T-helper 17 cell (primary cell): Measurements from ENCODE around the gene KLHL22. TPM values are rescaled to one million over a fixed set of nuclear protein-coding genes. Genes with fewer than 3 reads are reported as not detected.
"Not testable (repeated sequence)": the region's sequence is repeated elsewhere in the genome, so short reads cannot be mapped to it uniquely, and the experiment has no call there.

Source experiments
- ATAC-seq: fragments of 150-1000 bp; cut with Tn5 transposase; 2 replicates; pipeline ENCODE4 v1.10.0; 2021; ENCODE audit warnings: mild to moderate bottlenecking, moderate library complexity
- DNase-seq, 3 donors: peaks; one replicate each; pipeline versions ENCODE4 v3.0.0 to v3.0.0-alpha.2; 2020 to 2021
- H3K9me3 ChIP-seq: one replicate; pipeline ENCODE4 v1.7.0; 2013; ENCODE audit warnings: low read length, mild to moderate bottlenecking; ENCODE audit not compliant: control insufficient read depth, poor library complexity, severe bottlenecking
- H3K27ac Mint-ChIP-seq: one replicate; pipeline ENCODE4 v1.8.0; 2022; ENCODE audit warnings: mild to moderate bottlenecking, moderate library complexity, mixed read lengths
- H3K27me3 Mint-ChIP-seq: one replicate; pipeline ENCODE4 v1.8.0; 2022; ENCODE audit warnings: mixed read lengths
- H3K36me3 Mint-ChIP-seq: one replicate; pipeline ENCODE4 v1.8.0; 2022; ENCODE audit warnings: low read depth, mixed read lengths
- H3K4me1 Mint-ChIP-seq: one replicate; pipeline ENCODE4 v1.8.0; 2022; ENCODE audit warnings: mild to moderate bottlenecking, mixed read lengths
- H3K4me3 Mint-ChIP-seq: one replicate; pipeline ENCODE4 v1.8.0; 2022; ENCODE audit warnings: mild to moderate bottlenecking, moderate library complexity, mixed read lengths
- total RNA-seq, 4 donors: library from RNA in 2 of 4; stranded (reverse) in 2 of 4; gene quantifications; one replicate each; pipeline ENCODE4 v1.2.3 and lab custom pipeline; 2022 to 2026

The KLHL22 gene
- total RNA-seq, 2 donors from 2014 or later: 28.1 to 33.1 TPM

DNA sequence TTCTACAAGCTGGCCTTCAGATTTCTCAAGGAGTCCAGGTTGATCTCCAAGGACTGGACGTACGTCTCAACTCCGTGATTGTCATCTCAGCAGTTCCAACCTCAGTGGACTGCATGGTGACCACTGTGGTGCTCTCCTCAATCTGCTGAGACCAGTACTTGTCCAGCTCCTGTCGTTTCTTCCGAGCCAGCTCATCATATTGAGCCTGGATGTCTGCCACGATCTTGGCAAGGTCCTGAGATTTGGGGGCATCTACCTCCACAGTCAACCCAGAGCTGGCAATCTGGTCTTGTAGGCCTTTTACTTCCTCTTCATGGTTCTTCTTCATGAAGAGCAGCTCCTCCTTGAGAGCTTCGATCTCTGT is 12.5 kb downstream of the KLHL22 start:
- not testable (repeated sequence) for H3K27ac Mint-ChIP-seq, H3K9me3 ChIP-seq, DNase-seq, H3K4me3 Mint-ChIP-seq, ATAC-seq, H3K27me3 Mint-ChIP-seq, H3K36me3 Mint-ChIP-seq
- H3K4me1 Mint-ChIP-seq: peaks cover 20% of the 10 kb centered on the region

DNA sequence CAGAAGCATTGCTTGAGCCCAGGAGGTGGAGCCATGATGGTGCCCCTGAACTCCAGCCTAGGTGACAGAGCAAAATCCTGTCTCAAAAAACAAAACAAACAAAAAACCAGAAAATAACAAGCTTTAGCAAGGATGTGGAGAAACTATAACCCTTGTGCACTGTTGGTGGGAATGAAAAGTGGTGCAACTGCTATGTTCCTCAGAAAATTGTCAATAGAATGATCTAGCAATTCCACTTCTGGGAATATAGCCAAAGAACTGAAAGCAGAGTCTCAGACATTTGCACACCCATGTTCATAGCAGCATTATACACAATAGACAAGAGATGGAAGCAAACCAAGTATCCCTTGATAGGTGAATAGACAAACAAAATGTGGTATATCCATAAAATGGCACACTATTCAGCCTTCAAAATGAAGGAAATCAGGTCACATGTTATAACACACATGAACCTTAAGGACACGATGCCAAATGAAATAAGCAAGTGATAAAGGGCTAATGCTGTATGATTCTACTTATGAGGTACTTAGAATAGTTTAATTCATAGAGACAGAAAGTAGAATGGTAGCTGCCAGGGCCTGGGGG is 15.9 kb downstream of the KLHL22 start:
- DNase-seq: no peak
- H3K36me3 Mint-ChIP-seq: no peaks in the 10 kb centered on the region
- H3K4me1 Mint-ChIP-seq: peaks cover 21% of the 10 kb centered on the region
- no peak for ATAC-seq
- H3K27me3 Mint-ChIP-seq: no peaks in the 10 kb centered on the region
- H3K4me3 Mint-ChIP-seq: no peak overlapping the region
- peak overlapping the region; percentile 24 for H3K27ac Mint-ChIP-seq
- H3K9me3 ChIP-seq: no peaks in the 10 kb centered on the region

DNA sequence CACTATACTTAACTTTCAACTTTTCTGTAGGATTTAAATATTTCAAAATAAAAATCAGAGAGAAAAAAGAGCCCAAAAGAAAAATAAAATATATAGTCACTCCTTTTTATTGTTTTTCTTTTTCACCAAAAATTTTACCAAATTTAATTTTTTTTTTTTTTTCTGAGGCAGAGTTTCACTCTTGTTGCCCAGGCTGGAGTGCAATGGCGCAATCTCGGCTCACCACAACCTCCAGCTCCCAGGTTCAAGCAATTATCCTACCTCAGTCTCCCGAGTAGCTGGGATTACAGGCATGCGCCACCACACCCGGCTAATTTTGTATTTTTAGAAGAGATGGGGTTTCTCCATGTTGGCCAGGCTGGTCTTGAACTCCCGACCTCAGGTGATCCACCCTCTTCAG is 17.5 kb downstream of the KLHL22 start:
- not testable (repeated sequence) for H3K27me3 Mint-ChIP-seq, H3K9me3 ChIP-seq, ATAC-seq, DNase-seq, H3K27ac Mint-ChIP-seq, H3K36me3 Mint-ChIP-seq, H3K4me3 Mint-ChIP-seq
- peaks cover 23% of the 10 kb centered on the region for H3K4me1 Mint-ChIP-seq

DNA sequence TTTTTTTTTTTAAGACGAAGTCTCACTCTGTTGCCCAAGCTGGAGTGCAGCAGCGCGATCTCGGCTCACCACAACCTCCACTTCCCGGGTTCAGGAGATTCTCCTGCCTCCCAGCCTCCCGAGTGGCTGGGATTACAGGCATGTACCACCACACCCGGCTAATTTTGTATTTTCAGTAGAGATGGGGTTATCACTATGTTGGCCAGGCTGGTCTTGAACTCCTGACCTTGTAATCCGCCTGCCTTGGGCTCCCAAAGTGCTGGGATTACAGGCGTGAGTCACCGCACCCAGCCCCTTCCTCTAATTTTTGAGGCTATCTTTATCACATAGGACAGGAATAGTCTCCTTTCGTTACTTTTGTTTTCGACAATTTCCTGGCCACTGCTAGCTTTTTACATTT is 20.0 kb downstream of the KLHL22 start:
- H3K9me3 ChIP-seq, ATAC-seq, H3K27me3 Mint-ChIP-seq, DNase-seq, H3K36me3 Mint-ChIP-seq: not testable (repeated sequence)
- peak overlapping the region; percentile 61 for H3K4me3 Mint-ChIP-seq
- peaks cover 31% of the 10 kb centered on the region for H3K4me1 Mint-ChIP-seq
- H3K27ac Mint-ChIP-seq: peak overlapping the region; percentile 83

DNA sequence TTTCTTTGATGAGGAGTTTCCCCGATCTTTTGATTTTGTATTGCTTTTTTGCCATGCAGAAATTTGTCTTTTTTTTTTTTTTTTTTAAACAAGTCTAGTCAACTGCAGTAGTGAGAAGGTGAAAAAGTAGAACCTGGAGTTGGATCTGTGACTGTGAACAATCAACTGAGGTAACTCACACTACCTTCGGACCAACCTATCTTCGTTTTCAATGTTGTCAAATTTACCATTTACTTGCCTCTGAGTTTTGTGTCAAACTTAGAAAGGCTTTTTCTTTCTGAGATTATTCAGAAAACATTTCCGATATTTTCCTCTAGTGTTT is 20.5 kb downstream of the KLHL22 start:
- DNase-seq (no peak), ATAC-seq (no peak)
- H3K36me3 Mint-ChIP-seq: peaks cover 8% of the 10 kb centered on the region
- no peaks in the 10 kb centered on the region for H3K27me3 Mint-ChIP-seq
- H3K4me1 Mint-ChIP-seq: peaks cover 32% of the 10 kb centered on the region
- H3K4me3 Mint-ChIP-seq: peak overlapping the region; percentile 61
- no peaks in the 10 kb centered on the region for H3K9me3 ChIP-seq
- peak overlapping the region; percentile 83 for H3K27ac Mint-ChIP-seq

DNA sequence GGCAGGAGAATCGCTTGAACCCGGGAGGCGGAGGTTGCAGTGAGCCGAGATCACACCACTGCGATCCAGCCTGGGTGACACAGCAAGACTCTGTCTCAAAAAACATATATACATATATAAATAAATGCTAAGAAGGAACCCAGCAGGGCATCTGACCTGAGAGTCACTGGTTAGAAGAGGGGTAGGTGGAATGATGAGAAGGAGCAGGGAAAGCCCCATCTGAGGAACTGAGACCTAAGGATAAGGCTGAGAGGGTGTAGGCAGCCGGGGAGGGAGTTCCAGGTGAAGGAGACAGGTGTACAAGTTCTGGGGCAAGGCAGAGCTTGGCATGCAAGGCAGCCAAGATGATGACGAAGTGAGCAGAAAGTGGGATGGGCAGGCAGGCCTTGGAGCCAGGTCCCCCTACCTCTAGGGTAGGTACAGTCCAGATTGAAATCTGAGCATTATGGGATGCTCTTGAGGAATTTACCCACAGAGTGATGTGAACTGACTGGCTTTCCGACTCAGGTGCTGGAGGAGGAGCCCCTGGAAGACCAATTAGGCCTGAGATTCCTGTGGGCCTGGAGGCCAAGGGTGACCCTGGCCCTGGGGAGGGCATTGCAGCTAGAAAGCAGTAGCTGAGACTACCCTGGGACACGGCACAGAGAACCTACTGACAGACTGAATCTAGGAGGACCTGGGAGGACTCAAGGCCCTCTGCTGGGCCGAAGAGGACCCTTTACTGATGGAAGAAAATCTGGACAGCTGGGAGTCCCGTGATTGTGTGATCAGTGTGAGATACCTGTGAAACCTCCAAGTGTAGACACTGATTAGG is 22.8 kb downstream of the KLHL22 start:
- DNase-seq (no peak), ATAC-seq (no peak)
- H3K9me3 ChIP-seq: no peaks in the 10 kb centered on the region
- H3K36me3 Mint-ChIP-seq: peaks cover 14% of the 10 kb centered on the region
- peaks cover 32% of the 10 kb centered on the region for H3K4me1 Mint-ChIP-seq
- H3K27me3 Mint-ChIP-seq: no peaks in the 10 kb centered on the region
- peak overlapping the region; percentile 32 for H3K27ac Mint-ChIP-seq
- H3K4me3 Mint-ChIP-seq: no peak overlapping the region

DNA sequence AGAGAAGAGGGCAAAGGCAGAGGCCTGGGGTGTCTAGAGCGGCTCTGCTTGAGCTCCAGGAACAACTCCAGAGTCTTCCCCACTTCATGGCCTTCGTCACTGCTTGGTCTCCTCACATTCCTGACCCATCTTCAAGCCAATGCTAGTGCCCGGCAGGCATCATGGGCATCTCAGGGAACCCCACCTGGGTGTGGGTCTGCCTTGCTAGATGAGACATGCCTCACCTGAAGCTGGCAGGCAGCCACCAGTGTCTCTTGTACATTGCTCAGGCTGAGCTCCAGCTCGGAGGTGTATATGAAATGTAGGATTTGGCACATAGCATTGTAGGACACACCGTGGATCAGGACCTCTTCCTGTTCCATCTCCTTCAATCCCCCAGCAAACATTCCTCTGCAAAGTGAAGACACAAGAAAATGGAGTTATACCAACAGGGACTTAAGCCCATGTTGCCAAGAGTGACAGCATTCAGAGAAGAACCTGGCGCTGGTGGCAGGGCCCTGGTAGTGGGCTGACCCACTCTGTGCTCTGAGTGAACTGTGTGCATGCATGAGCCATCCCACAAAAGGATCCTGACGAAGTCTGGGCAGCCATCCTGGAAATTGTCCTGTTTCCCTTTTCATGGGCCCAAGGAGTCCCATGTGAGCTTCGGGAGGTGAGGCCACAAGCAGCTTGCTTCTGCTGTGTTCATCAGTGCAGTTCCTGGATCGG is 24.3 kb downstream of the KLHL22 start:
- DNase-seq (no peak), ATAC-seq (no peak)
- Mint-ChIP-seq H3K4me1 (peaks cover 37% of the 10 kb centered on the region), H3K27me3 (no peaks in the 10 kb centered on the region), H3K27ac (no peak overlapping the region), H3K36me3 (peaks cover 14% of the 10 kb centered on the region), H3K4me3 (no peak overlapping the region)
- H3K9me3 ChIP-seq: no peaks in the 10 kb centered on the region

DNA sequence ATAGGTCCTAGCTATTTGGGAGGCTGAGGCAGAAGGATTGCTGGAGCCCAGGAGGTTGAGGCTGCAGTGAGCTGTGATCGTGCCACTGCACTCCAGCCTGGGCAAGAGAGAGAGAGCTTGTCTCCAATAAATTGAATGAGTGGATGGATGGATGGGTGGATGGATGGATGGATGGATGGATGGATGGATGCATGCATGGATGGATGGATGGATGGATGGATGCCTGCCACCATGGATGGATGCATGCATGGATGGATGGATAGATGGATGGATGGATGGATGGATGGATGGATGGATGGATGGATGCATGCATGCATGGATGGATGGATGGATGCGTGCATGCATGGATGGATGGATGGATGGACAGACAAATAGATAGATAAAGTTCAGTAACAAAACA is 25.1 kb downstream of the KLHL22 start:
- peaks cover 39% of the 10 kb centered on the region for H3K4me1 Mint-ChIP-seq
- peaks cover 14% of the 10 kb centered on the region for H3K36me3 Mint-ChIP-seq
- not testable (repeated sequence) for H3K9me3 ChIP-seq, ATAC-seq, H3K4me3 Mint-ChIP-seq, H3K27me3 Mint-ChIP-seq, DNase-seq, H3K27ac Mint-ChIP-seq

DNA sequence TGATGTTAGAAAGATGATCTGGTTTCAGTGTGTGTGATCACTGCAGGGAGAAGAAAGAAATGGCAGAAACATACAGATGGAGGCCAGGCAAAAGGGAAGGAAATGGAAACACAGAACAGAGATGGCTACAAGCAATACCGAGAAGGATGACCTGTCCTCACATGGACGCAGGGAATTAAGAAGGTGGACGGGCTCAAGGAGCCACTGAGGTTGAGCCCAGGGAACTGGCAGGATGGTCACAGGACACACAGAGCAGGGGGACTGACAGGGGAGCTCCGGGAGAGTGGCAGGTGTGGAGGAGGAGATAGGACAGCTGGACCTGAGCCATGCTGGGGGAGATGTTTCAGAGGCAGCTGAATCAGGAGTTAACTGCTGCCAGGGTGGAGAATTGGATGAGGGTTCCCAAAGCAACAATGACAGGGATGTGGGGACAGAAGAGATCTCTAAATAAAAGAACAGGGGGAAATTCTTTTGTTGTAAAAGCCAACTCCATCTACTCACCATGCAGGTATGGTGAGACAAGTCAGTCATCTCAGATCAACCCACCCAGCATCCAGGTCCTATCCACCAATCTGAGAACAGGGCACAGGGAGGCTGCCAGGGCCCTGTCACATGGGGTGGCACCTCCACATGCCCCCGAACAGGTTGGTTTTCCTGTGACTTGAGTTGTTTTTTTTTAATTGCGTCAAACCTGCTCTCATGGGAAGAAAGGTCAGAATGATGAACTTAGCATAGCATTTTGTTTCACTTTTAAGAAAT is 26.3 kb downstream of the KLHL22 start:
- no peaks in the 10 kb centered on the region for H3K9me3 ChIP-seq
- Mint-ChIP-seq H3K4me3 (peak overlapping the region; percentile 64), H3K27me3 (no peaks in the 10 kb centered on the region), H3K36me3 (peaks cover 14% of the 10 kb centered on the region), H3K4me1 (peaks cover 36% of the 10 kb centered on the region), H3K27ac (peak overlapping the region; percentile 89)
- ATAC-seq (peak; percentile 42), DNase-seq (no peak)

DNA sequence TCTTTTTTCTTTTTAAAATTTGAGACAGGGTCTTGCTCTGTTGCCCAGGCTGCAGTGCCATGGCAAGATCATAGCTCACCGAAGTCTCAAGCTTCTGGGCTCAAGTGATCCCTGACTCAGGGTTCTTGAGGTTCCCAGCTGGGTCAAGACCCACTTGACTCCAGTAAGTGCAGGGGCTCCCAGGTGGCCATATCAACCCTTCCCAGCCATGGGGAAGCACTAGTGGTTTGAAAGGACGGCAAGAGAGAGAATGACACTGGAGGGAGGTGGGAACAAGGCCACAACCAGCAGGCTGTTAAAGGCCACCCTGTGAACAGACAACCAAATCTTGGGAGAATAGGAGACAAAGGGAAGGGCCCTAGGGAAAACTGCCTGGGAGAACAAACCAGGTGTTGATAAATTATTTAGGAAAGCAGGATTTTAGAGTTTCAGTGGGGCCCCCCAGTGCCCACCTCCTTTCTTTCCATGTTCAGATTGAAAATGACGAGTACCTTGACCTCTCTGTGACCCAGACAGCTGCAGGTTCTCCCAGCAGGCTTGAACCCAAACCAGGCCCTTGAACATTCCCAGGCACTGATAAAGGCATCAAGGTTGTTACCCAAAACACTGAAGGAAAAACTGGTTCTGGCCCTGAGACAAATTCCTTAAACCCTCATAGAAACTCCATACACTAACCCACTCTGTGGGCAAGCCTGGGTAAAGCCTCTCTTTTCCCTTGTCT is 28.8 kb downstream of the KLHL22 start:
- H3K9me3 ChIP-seq: no peaks in the 10 kb centered on the region
- Mint-ChIP-seq H3K4me3 (no peak overlapping the region), H3K36me3 (peaks cover 14% of the 10 kb centered on the region), H3K27me3 (no peaks in the 10 kb centered on the region), H3K4me1 (peaks cover 46% of the 10 kb centered on the region), H3K27ac (peak overlapping the region; percentile 96)
- ATAC-seq: no peak
- DNase-seq: no peak

DNA sequence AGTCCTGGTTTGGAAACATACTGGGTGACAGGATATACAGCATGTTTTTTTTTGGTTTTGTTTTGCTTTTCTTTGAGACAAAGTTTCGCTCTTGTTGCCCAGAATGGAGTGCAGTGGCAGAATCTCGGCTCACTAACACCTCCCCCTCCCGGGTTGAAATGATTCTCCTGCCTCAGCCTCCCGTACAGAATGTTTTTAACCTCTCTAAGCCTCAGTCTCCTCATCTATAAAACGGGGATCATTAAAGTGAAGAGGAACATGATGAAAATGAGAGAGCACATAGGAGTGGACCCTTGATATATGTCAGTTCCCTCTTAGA is 29.9 kb downstream of the KLHL22 start:
- peak overlapping the region; percentile 80 for H3K4me3 Mint-ChIP-seq
- peaks cover 45% of the 10 kb centered on the region for H3K4me1 Mint-ChIP-seq

DNA sequence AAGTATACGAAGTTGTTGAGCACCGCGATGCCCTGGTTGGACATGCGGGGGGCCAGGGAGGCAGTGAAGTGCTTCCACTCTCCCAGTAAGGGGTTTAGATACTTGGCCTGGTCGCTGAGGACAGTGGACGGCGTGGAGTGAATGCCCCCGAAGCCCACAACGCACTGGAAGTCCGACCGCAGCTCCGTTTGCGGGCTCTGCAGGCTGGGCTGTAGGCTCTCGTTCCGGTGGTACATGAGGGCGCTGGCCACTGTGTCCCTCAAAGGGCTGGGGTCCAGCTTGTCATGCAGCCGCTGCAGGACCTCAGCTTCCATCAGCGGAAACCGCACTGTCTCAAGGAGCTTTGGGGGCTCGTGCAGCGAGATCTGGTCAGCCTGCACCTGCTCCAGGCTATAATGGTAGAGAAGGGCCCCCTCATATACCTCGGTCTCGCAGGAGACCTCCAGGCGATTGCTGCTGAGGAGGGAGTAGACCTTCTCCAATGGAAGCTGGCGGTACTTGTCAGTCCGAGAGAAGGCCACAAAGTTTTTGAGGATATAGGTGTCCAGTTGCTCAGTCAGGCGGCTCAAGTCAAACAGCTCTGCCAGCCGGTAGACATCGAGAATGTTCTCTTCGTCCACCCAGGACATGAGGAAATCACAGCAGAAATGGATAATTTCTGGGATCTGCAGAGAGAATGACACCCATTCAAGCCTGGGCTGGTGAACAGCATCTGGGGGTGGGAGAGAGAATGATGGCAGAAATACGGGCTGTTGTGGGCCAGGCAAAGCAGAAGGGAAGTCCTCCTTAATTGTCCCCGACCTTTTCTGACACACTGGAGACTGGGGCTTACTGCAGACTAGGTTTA is 30.5 kb downstream of the KLHL22 start:
- no peaks in the 10 kb centered on the region for H3K27me3 Mint-ChIP-seq
- H3K4me1 Mint-ChIP-seq: peaks cover 41% of the 10 kb centered on the region
- ATAC-seq (no peak), DNase-seq (no peak)
- H3K9me3 ChIP-seq: no peaks in the 10 kb centered on the region
- peak overlapping the region; percentile 96 for H3K27ac Mint-ChIP-seq
- H3K4me3 Mint-ChIP-seq: peak overlapping the region; percentile 80
- H3K36me3 Mint-ChIP-seq: peaks cover 6% of the 10 kb centered on the region

More for the DNA sequence above, 29.9 kb downstream of the KLHL22 start:
- Mint-ChIP-seq H3K27ac (peak overlapping the region; percentile 96), H3K36me3 (peaks cover 9% of the 10 kb centered on the region), H3K27me3 (no peaks in the 10 kb centered on the region)
- no peak for ATAC-seq
- no peak for DNase-seq
- no peaks in the 10 kb centered on the region for H3K9me3 ChIP-seq
